HG02623 (cell line): ENCODE results near the gene CPLX1.

Experiments
- ATAC-seq: cut with Tn5 transposase; IDR thresholded peaks from one replicate; pipeline ENCODE4 v1.9.1; 2021; ENCODE audit warnings: moderate library complexity; ENCODE audit not compliant: unreplicated experiment

CPLX1 gene

DNA sequence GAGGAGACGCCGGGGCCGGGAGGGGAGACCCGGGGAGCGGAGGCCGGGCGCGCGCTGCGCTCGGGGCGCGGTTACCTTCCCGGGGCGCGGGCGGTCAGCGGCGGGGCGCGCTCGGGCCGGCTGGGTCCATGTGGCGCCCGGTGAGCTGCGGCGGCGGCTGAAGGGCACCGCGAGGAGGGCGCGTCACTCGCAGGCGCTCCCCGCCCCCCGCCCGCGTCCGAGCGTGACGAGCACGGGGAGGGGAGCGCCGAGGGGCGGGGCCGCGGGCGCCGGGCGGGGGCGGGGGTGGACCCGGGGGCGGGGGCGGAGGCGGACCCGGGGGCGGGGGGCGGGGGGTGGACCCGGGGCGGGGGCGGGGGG, at the start of gene CPLX1:
Gene CPLX1, minus strand, starts transcription at position 159 of the 360 bp plus-strand sequence. CDS start 1,607 bp downstream, outside the sequence.
- ATAC-seq, result no peak

DNA sequence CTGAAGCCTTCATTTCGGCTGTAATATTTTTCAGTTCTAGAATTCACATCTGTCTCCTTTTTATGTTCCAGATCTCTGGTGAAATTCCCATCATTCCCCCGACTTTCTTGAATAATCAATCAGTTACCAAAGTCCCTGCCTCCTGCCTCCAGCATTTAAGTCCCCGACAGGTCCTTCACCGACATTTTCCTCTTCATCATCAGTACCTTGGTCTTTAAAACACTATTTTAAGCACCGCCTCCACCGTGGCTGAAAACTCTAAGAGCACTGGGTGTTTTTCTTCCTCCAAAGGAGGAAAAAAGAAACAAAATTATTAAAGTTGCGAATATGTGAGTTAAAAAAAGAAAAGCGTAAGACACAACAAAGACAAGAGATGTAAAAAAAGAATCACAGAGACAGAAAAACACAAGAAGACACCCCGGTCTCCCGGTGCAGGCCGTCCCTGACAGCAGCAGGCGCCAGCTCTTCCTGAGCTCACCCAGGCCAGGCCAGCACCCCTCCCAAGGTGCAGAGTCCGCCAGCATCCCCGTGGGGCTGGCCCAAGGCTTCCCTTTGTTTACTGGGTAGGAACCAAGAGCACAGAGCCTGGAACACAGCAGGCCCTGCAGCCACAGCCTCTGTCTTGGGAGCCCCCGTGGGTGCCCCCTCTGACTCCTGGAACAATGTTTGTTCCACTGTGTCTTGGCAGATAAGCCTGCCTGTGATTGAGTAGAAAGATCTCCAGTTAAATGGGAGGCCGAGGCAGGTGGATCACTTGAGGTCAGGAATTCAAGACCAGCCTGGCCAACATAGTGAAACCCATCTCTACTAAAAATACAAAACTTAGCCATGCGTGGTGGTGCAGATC, 49.3 kb upstream of the CPLX1 start:
- ATAC-seq, result no peak

DNA sequence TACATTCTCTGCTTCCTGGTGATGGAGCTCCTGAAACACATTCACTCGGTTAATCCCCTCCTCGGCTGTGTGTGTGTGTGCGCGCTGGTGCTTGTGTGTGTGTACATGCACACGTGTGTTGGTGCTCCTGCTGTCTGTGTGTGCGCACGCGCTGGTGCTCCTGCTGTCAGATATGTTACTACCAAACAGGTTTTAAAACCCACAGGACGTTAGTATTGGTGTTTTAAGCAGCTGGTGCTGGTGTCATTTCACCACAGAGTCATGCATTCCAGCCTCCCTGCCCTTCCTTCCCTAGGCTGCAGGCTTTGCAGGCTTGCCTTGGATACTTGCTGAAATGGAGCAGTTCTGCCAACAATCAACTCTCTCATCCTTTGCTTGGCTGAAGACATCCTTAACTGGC, 48.1 kb upstream of the CPLX1 start:
- ATAC-seq, result no peak

DNA sequence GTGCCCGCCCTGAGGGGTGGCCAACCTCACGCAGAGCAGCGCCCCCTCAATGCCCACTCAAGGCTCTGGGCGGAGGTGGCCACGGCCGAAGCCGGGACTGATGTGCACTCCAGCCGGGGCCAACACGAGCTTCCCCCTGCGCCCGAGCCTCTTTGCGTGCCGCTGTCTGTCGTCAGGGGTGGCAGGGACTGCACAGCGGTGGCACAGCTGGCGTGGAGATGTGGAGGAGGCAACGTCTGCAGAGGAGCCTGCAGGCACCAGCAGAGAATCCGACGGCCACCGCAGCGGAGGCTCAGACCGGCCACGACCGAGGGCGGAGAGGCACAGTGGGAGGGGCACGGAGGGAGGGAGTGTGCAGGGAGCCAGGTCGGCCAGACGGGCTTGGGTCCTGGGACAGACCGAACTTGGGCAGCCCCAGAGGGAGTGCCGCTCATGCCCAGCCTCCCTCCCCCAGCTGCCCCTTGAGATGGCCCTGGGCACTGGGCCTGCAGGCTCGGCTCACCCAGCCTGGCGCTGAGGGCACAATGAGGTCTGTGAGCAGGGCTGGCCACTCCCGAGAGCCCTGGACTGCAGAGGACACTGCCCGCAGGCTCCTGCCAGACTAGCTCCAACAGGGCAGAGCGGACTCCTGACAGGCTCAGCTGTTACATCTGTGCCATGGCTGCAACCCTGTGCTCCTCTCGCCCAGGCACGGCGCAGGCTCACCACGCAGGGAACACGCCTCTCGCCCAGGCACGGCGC, 46.5 kb upstream of the CPLX1 start:
- ATAC-seq, result no peak

DNA sequence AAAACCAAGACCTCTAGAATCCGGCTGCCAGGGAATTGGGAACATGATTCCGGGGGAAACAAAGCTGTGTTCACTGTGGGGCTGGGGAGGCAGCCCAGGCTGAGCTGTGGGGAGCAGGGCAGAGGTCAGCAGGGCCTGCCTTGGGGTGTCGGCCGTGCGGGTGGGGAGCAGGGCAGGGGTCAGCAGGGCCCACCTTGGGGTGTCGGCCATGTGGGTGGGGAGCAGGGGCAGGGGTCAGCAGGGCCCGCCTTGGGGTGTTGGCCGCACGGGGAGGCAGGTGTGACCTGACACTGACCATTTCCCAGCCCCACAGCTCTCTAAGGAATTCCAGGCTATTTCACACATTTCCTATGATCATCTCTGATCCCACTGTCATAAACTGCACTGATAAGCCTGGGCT, 45.6 kb upstream of the CPLX1 start:
- ATAC-seq, result no peak

DNA sequence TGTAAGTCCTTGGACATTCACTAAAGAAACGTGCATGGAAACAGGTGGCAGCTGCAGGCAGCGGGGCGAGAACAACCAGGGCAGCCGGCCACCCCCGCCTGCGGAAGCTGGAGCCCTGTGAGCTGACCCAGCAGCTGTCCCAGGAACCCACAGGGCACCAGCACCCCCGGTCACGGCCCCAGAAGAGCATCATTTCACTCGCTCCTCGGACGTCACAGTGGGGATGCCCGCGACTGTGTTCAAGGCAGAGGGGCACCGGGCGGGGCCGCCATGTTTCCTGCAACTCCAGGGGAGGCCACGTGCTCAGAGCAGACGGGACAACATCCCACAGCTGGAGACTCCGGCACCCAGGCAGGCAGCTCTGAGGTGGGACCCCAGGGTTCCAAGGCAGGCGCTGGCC, 45.0 kb upstream of the CPLX1 start:
- no peak for ATAC-seq

DNA sequence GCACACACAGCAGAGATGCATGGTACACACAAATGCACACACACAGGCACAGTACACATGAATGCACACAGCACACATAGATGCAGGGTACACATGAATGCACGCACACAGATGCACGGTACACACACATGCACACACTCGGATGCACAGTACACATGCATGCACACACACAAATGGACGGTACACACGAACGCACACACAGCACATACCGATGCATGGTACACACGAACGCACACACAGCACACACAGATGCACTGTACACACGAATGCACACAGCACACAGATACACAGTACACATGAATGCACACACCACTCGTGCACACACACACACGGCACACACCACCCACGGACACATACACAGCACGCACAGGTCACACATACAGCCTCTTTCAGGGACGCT, 43.8 kb upstream of the CPLX1 start:
- ATAC-seq, result no peak

DNA sequence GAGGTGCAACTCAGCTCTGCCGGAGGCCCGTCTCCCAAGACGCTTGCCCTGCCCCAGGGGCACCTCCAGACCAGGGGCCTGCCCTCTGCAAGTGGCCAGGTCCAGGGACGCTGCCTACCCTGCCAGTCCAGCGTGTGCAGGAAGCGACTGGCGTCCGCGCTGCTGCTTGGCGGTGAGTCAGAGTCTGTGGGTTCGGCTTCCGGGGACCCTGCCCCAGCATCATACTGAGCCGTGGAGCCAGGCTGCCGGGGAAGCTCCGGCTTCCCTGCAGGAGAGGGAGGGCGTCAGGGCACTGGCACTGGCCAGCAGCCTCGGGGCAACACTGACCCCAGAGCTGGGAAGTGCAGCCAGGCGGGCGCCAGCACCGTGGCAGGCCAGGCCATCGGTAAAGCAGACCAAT, 42.5 kb upstream of the CPLX1 start:
- ATAC-seq, result no peak

DNA sequence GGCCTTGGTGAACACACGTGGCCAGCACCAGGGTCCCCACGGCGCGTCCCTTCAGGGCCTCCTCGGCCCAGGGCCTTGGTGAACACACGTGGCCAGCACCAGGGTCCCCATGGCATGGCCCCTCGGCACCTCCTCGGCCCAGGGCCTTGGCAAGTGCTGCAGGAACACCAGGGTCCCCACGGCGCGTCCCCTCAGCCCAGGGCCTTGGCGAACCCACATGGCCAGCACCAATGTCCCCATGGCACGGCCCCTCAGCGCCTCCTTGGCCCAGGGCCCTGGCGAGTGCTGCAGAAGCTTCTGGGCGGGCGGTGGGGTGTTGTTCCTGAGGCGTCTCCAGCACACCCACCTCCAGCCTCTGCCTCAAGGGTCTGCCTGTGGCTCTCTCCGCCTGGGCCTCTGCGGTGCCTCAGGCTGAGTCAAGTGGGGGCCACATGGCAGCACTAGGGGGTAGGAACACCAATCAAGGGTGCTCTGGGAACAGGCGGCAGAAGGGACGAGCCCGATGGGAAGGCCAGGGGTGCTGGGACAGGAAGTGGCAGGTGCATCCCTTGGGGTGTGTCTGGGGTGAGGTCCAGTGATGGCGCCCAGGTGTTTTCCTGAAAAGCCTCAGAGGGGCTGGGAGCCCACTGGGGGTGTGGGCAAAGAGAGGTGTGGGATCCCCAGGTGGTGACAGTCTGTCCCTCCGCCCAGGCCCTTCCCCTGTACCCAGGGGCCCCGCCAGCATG, 41.8 kb upstream of the CPLX1 start:
- no peak for ATAC-seq

DNA sequence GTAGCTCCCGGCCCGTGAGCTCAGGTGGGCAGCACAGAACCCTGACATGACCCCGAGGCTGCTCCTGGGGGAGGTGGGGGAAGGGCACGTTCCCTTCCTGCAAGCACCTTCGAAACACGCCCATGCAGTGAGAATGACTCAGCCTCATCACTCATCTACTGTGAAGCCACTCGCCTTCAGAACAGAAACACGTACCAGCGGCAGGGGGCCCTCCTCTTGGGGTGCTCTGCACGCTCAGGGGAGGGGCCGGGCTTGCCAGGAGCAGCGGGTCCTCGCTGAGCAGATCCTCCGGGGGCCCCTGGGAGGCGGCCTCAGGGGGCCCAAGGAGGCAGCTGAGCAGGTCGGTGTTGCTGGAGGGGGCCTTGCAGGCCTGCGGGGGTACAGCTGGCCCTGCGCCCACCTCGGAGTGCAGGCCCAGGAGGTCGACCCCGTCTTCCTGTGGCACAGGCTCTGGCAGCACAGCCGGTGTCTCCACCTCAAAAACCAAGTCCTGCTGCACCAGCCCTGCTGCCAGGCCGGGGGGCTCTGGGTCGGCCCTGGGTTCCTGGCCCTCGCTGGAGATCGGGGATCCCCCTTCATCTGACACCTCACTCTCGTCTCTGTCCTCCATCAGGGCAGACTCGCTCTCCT, 40.9 kb upstream of the CPLX1 start:
- no peak for ATAC-seq

DNA sequence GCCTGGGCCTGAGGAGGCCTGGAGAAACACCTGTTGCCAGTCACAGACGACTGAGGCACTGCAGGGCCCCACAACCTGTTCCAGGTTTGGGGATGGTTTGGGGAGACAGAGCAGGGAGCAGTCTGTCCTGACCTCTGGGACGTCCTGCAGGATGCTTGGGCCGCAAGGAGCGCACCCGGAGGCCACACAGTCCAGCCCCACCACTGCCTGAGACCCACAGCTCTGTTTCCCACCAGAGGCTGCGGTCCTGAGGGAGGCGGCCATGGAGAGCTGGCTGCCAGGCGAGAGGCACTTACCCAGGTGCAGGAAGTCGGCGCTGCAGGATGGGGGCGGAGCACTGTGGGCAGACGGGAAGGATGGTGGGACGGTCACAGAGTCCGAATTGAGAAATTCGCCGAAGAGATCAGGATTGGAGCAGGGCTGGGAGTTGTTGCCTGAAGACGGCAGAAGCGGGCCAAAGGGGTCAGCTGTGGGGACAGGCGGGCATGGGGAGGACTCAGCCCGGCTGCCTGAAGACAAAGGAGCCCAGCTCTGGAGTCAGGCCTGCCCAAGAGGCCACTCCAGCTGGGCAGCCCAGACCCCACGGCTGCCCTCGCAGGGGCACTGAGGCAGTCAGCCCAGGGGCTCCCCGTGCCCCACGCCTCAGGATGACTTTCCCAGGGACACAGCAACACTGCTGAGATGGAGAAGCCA, 40.3 kb upstream of the CPLX1 start:
- no peak for ATAC-seq

DNA sequence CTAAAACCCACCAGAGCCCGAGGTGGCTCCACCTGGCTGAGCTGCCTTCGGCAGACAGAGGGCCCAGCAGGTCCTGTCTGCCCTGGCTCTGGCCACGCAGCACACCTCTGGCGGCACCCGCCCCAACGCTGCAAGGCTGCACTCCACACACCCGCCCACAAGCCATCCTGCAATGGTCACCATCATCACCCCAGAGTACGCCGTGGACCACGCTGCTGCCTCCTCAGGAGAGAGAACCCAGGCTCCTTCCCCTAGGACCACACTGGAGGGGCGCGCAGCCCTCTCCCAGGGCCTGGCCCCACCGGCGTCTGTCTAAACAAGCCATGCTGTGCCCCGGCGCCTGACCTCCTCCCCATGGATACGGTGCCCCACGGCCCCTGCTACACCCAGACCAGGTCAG, 39.6 kb upstream of the CPLX1 start:
- ATAC-seq, result no peak

DNA sequence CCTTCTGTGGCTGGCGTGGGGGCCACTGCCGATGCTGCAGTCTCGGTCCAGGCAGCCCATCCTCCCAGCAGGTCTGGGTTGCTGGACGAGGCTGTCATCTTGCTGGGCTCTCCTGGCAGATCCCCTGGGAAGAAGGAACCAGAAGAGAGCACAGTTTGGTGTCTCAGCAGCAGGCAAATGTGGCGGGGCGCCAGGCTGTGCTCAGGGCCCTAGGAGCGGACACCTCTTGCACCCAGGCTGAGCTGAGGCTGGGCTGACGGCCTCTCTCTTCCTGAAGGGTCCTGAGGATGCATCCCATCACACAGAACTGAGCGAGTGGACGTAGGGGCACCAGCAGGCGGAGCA, 39.2 kb upstream of the CPLX1 start:
- ATAC-seq, result no peak

DNA sequence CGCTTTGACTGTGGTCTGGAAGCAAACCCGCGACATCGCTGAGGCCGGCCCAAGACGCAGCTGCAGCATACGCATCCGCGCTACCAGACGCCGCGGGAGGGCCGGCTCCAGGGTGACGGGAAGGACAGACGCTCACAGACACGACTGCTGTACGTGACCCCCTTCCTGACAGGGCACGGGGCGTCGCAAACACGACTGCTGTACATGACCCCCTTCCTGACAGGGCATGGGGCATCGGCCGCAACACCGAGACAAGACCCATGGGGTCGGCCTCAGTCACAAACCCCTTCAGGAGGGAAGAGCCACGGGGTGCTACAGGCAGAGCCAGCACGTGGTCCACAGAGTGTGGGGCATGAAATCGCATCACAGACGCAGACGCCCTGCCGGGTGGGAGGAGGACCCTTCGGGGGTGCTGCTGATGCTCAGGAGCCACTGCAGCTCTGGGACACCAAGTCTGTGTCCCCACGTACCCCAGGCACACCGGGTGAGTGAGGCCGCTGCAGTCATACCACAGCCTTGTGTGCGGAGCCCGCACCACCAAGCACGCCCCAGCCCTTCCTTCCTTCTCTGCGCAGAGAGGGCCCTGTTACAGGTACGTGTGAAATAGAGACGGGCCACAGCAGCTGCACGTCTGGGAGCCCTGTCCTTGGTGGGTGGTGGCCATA, 38.7 kb upstream of the CPLX1 start:
- ATAC-seq, result no peak

DNA sequence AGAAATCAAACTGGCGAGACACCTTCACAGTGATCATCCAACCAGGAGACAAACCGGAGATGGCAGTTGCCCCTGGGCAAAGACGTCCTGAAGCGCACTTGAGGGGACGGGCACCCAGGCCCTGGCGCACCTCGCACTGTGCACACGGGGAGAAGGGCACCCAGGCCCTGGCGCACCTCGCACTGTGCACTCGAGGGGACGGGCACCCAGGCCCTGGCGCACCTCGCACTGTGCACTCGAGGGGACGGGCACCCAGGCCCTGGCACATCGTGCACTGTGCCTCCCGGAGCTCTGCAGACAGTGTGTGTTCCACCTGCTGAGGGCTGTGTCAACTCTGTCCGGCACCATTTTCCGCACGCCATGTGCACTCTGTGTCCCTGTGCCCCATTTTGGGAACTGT, 34.6 kb upstream of the CPLX1 start:
- no peak for ATAC-seq

DNA sequence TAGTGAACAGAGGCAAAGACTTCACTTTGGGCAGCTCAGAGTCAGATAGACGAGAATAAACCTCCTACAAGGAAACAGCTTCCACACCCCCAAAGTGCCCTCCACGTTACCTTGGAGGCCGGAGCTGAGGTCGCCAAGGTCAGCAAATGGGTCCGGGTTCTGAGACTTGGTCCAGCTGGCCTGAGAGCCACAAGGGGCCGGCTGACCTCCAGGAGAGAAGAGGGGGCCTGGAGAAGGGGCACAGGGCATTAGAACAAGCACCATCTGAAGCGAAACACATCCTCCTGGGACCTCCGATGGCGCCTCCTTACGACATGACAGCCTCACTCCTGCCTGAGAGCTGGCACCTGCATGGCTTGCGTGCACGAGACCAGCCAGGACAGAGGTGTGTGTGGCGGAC, 33.6 kb upstream of the CPLX1 start:
- no peak for ATAC-seq

DNA sequence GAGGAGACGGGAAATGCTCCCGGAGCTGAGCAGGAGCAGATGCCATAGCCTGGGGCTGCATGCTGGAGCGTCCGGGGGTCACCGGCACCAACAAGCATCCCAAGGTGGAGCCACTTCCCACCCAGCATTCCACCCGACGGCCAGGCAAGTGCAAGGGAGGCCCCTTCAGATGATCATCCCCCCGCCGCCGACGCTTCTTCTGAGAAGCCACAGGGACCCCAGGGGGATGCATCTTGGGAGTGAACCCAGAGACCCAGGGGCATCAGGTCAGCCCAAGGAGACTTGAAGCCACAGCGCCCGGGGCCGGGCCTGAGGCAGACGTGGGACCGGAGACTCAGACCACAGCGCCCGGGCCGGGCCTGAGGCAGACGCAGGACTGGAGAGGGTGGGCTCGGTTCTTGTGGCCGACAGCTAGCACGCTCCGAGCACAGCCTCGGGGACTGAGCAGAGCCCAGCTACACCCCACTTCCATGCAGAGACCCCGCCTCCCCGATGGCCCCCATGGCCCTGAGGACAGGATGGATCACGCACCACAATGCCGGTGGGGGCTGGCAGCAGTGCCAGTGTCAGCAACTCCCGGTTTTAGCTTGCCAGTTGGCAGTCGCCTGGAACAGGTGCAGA, 33.0 kb upstream of the CPLX1 start:
- ATAC-seq, result no peak

DNA sequence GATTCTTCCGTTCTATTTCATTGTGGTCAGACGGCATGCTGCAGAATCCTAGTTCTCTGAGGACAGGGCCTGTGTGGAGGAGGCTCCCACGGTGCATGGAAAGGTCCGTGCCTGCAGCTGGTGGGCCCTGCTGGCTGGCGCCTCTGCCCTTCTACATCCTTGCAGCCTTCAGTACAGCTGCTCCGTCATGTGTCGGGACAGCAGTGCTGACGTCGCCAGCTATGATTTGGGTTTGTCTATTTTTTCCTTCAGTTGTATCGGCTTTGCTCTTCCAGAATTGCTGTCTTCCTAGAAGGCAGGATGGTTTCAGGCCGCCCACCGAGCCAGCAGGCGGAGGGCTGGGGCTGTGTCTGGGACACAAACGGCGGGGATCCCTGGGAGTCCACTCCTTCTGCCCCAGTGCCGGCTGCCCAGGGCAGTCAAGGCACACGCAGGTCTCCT, 32.1 kb upstream of the CPLX1 start:
- no peak for ATAC-seq

DNA sequence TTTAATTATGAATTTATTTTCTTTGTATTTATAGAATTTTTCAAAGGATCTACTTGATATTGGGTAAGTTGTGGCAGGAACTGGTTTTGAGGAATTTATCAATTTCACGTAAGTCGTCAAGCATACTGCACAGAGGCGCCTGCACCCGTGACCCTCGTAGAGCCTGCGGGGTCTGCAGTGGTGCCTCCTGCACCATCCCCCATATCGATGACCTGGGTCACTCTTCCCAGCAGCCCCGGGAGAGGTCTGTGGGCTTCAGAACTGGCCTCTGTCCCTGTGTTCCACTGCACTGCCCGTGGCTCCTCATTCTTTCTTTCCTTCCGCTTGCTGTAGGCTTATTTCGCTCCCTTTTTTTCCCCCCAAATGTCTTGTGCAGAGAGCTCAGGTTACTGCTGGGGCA, 31.5 kb upstream of the CPLX1 start:
- ATAC-seq, result no peak
